ENCODE data around the gene PGA4.

Gene PGA4

DNA sequence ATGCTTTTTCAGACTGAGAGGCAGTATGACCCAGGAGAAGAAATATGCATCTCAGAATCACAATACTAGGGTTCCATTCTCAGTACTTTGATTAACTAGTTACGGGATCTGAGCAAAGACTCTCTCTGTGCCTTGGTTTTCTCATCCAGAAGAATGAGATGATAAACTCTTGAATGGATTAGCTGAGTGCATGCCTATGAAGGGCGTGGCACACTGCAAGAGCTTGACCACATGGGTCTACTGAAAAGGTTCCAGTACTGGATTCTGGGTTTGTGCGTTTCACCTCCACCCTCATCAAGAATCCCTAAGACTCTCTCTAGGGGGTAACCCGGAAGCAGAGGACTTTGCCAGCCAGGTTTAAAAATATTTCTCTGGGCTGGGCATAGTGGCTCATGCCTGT, 44.5 kb downstream of the PGA4 start:
- no peak overlapping the region for H3K4me3 ChIP-seq (ENCODE audit: low read depth, low read length)
- TF ChIP-seq, protein P1, sequence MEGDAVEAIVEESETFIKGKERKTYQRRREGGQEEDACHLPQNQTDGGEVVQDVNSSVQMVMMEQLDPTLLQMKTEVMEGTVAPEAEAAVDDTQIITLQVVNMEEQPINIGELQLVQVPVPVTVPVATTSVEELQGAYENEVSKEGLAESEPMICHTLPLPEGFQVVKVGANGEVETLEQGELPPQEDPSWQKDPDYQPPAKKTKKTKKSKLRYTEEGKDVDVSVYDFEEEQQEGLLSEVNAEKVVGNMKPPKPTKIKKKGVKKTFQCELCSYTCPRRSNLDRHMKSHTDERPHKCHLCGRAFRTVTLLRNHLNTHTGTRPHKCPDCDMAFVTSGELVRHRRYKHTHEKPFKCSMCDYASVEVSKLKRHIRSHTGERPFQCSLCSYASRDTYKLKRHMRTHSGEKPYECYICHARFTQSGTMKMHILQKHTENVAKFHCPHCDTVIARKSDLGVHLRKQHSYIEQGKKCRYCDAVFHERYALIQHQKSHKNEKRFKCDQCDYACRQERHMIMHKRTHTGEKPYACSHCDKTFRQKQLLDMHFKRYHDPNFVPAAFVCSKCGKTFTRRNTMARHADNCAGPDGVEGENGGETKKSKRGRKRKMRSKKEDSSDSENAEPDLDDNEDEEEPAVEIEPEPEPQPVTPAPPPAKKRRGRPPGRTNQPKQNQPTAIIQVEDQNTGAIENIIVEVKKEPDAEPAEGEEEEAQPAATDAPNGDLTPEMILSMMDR (conservative IDR thresholded peaks at IDR 0.05; ENCODE audit: low read depth, low read length) = no peak
- DNase-seq (ENCODE audit: low read depth) = peak; percentile 24

DNA sequence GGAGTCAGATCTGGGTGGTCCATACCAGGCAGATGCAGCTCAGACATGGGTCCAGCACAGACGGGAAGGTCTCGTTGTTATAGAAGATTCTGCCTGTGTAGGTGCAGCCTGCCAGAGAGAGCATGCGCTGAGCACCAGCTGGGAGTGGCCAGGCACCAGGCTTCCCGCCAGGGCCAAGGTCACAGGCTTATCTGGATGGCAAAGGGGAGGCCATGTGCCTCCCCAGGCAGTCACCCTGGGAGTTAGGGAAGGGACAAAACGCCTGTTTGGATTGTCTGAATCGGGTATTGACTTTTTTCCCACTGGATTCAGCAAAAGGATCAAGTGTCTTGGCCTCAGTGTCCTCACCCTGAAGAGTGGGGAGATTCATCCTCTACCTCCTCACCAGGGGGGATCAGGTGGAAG, 45.3 kb downstream of the PGA4 start:
- TF ChIP-seq, protein P1 (conservative IDR thresholded peaks at IDR 0.05; ENCODE audit: low read depth, low read length) = no peak
- DNase-seq (ENCODE audit: low read depth) = no peak

DNA sequence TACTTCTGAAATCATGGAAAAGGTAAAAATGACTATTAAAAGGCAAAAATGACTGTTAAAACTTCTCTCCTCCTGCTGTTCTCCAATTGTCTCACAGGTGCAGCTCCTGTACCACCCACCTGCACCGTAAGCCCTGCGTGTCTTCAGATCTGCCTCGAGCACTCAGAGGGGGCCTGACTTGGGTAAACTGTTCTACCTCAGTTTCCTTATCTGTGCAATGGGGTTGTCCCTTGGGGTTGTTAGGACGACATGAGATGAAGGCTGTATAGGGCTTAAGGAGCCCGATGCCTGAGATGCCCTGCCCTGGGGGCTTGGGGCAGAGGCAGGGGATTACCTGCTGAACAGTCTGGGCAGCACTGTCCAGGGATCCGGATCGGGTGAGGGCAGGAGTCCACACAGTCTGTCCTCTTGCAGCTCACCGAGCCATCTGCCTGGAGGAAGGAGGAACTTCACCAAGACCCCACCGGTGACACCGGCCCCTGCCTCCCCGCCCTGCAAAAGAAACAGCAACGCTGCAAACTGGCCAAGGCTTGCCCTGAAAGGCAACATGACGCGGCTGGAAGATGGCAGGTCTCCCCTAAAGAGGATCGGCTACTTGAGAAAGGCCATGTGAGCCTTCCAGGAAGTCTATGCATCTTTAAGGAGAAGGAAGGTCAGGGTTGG, 46.6 kb downstream of the PGA4 start:
- DNase-seq (ENCODE audit: low read depth) = no peak
- H3K4me3 ChIP-seq (ENCODE audit: low read depth, low read length) = no peak overlapping the region
- TF ChIP-seq, protein P1 (conservative IDR thresholded peaks at IDR 0.05; ENCODE audit: low read depth, low read length) = no peak

More for the DNA sequence above, 45.3 kb downstream of the PGA4 start:
- H3K4me3 ChIP-seq (ENCODE audit: low read depth, low read length) = no peak overlapping the region

DNA sequence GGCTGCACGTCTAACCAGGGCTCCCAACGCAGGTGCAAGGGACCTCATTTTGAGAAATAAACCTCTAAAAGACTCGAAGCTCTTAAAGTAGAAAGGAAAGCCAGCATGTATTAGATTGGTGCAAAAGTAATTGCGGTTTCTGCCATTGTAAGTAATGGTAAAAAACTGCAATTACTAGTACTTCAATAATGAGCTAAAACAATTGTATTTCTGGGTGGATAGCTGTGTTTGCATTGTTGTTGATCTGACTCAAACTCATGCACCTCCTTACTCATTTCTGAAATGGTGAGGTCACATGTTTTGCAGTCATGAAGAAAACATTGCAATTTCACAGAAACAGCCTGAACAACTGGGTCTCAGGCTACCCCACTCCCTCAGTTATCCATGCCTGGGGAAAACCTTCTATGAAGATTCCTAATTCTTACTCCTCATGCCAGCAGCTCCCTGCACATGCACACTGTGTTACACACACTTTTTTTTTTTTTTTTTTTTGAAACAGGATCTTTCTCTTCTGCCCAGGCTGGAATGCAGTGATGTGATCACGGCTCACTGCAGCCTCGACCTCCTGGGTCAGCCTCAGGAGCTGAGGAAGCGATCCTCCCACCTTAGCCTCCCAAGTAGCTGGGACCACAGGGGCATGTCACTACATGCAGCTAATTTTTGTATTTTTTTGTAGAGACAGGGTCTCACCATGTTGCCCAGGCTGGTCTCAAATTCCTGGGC, 48.4 kb downstream of the PGA4 start:
- TF ChIP-seq, protein P1 (conservative IDR thresholded peaks at IDR 0.05; ENCODE audit: low read depth, low read length) = no peak
- DNase-seq (ENCODE audit: low read depth) = peak; percentile 62
- H3K4me3 ChIP-seq (ENCODE audit: low read depth, low read length) = no peak overlapping the region

DNA sequence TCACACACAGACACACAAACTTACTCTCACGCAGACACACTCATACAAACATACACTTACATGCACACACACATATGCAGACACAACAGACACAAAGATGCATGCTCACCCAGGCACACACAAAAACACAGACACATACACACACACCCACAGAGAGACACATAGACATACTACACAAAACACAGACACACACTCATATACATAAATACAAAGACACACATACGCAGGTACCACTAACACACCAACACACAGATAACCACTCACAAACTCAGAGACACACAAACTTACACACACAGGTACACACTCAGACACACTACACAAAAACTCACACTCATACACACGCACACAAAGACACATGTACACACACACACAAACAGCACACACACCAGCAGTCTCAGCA, 50.6 kb downstream of the PGA4 start:
- H3K4me3 ChIP-seq (ENCODE audit: low read depth, low read length) = no peak overlapping the region
- no peak for DNase-seq (ENCODE audit: low read depth)
- TF ChIP-seq, protein P1 (conservative IDR thresholded peaks at IDR 0.05; ENCODE audit: low read depth, low read length) = no peak

DNA sequence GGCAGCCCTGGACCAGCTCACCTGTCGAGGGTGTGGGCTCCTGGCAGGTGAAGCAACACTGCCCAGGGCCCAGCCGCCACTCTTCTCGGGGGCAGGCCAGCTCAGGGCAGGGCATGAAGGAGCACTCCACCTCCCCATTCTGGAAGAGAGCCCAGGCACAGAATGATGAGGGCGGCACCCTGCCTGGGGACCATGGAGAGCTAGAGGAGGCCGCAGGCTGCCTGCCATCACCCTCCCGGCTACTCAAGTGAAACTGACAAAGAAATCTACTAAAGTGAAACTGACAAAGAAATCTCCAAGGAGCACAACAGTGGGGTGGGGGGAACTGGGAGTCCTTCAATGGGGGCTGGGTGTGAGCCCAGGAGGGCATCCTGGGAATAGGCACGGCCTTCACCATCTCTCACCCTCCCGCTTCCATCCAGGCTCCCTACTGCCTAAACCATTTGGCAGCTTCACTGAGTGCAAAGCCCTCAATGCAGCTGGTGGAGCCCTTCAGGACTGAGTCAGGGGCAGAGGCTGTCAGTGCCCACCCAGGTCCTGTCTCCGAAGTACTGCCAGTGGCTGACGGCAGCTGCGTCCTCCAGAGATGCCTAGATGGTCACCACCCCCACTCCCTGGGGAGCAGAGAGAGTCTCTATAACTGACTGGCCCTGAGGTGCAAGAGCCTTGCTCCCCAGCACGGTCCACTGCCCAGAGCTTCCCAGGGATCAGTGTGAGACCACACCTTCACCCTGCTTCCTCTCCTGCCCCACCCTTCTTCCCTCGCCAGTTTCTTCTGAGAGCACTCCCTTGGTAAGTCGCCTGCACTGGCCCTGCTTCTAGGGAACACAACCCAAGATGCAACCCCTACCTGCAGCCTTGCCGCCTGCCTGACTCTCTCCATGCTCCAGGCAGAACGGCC, 51.3 kb downstream of the PGA4 start:
- TF ChIP-seq, protein P1 (conservative IDR thresholded peaks at IDR 0.05; ENCODE audit: low read depth, low read length) = no peak
- H3K4me3 ChIP-seq (ENCODE audit: low read depth, low read length) = no peak overlapping the region
- no peak for DNase-seq (ENCODE audit: low read depth)

Data from choroid plexus epithelial cell (primary cell).